HFFc6 (cell line): ENCODE measurements around the gene CPT1A. TPM values are rescaled to one million over a fixed set of nuclear protein-coding genes. Genes with fewer than 3 reads are reported as not detected.
"Not testable (repeated sequence)": the region's sequence is repeated elsewhere in the genome, so short reads cannot be mapped to it uniquely, and the experiment has no call there.

Source experiments
- DNase-seq: peaks from one replicate; pipeline ENCODE4 v3.0.0-alpha.2; 2018
- H3K27ac Mint-ChIP-seq: 2 replicates; pipeline ENCODE4 v1.8.0; 2020; ENCODE audit warnings: mild to moderate bottlenecking, mixed read lengths
- H3K27me3 Mint-ChIP-seq: 2 replicates; pipeline ENCODE4 v1.8.0; 2021; ENCODE audit warnings: mild to moderate bottlenecking, moderate library complexity, mixed read lengths; ENCODE audit not compliant: insufficient read depth
- H3K36me3 Mint-ChIP-seq: 2 replicates; pipeline ENCODE4 v1.8.0; 2021; ENCODE audit warnings: low read depth, mixed read lengths
- H3K4me1 Mint-ChIP-seq: 2 replicates; pipeline ENCODE4 v1.8.0; 2020; ENCODE audit warnings: low read depth, mixed read lengths
- H3K4me3 Mint-ChIP-seq: 2 replicates; pipeline ENCODE4 v1.8.0; 2020; ENCODE audit warnings: mild to moderate bottlenecking, moderate library complexity, mixed read lengths
- H3K9me3 Mint-ChIP-seq: 2 replicates; pipeline ENCODE4 v1.8.0; 2020; ENCODE audit warnings: mild to moderate bottlenecking, mixed read lengths
- long read RNA-seq: library from polyadenylated mRNA; unstranded; transcript quantifications from one replicate; pipeline ENCODE4 v2.0.0, GENCODE V29; 2019
- total RNA-seq, 6 experiments: library from RNA; stranded (reverse); fragmentation: NEBNext Ultra II Directional; extraction: Animal tissue kit (Norgen Biotek cat#: 25700); gene quantifications; 2 replicates in 1 of 6; 3 replicates in 5 of 6; pipeline ENCODE4 v1.2.3, GENCODE V29; 2021
- TF ChIP-seq, protein P1 (sequence below): fragments of 200-600 bp; sonication (generic); IDR thresholded peaks from 2 replicates; pipeline ENCODE4 v1.5.0; 2021; ENCODE audit warnings: antibody characterized with exemption, mild to moderate bottlenecking

CPT1A gene
- 10 to 100 TPM; 35.5 to 63.7 (median 55.8) TPM for total RNA-seq
- long read RNA-seq, partial matches to known transcripts = 1 of 6 reads
- long read RNA-seq, other reads (novel, unspliced or antisense) = 4 of 6 reads

DNA sequence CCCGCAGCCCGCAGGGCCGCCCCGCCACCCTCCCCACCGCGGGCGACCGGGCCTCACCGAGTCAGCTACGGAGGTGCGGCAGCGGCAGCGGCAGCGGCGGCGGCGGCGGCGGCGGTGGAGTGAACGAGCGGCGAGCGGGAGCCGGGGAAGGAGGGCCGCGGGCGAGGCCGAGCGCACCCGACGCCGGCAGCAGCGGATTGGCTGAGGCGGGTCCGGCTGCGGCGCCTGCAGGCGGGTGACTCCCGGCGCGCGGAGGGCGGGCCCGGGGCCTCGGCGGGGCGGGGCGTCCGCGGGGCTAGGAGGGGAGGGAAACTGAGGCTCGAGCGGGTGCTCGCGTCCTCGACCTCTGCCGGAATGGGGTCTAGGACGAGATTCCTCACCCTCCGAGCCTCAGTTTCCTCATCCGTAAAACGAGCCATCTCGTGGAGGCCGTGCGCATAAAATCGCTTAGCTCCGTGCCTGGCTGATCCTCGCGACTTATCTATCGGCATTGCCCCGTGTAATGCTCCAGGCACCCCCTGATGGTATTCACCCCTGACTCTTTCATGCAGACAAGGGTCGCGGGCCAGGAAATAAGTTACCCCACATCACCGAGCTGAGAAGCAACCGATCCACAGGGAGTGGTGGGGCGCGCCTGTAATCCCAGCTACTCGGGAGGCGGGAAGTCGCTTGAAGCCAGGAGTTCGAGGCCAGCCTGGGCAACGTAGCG is at the start of gene CPT1A:
Gene CPT1A (minus strand): TSS at position 199 of the 709 bp plus-strand sequence. CDS start 26,442 bp downstream, outside the sequence.
- peaks cover 33% of the 10 kb centered on the region for H3K4me1 Mint-ChIP-seq
- H3K36me3 Mint-ChIP-seq = no peaks in the 10 kb centered on the region
- H3K9me3 Mint-ChIP-seq = no peaks in the 10 kb centered on the region
- TF ChIP-seq, protein P1, sequence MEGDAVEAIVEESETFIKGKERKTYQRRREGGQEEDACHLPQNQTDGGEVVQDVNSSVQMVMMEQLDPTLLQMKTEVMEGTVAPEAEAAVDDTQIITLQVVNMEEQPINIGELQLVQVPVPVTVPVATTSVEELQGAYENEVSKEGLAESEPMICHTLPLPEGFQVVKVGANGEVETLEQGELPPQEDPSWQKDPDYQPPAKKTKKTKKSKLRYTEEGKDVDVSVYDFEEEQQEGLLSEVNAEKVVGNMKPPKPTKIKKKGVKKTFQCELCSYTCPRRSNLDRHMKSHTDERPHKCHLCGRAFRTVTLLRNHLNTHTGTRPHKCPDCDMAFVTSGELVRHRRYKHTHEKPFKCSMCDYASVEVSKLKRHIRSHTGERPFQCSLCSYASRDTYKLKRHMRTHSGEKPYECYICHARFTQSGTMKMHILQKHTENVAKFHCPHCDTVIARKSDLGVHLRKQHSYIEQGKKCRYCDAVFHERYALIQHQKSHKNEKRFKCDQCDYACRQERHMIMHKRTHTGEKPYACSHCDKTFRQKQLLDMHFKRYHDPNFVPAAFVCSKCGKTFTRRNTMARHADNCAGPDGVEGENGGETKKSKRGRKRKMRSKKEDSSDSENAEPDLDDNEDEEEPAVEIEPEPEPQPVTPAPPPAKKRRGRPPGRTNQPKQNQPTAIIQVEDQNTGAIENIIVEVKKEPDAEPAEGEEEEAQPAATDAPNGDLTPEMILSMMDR = no peak
- H3K27me3 Mint-ChIP-seq = peaks cover 8% of the 10 kb centered on the region
- H3K27ac Mint-ChIP-seq = no peak within 1 kb of the TSS
- H3K4me3 Mint-ChIP-seq = peak within 1 kb of the TSS; percentile 86
- peak; percentile 52 for DNase-seq

DNA sequence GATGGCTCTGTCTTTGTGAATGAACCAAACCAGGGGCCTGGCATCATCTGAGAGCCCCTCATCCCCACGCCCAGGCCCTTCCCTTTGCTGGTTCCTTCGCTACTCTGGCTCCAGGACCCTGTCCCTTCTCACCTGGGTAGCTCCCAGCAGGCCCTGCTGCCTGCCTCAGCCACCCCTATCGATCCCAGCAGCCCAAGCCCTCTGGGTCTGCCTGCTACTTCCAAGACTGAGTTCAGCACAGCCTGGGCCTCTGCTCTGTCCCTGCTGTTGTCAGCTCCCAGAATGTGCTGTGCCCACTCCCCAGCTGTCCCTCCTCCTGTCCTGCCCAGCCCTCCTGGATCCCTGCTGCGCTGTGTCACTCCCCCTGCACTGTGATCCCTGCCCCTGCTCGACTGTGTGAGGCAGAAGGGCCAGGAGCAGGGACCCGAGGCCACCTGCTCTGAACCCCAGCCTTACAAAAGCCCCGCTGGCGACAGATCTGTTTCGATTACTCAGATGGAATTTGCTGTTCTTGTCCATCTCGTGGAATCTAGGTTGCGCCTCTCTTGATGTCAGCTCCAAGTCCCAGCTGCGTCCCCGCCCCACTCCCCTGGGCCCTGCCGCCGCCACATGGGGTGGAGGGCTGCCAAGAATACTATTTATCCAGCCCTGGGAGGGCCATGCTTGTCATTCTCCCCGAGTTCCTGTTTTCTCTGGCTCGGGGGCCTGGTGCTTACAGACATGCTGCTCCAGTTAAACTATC is 48.9 kb upstream of the CPT1A start:
- peak; percentile 70 for DNase-seq
- Mint-ChIP-seq H3K9me3 (no peaks in the 10 kb centered on the region), H3K27me3 (peaks cover 4% of the 10 kb centered on the region), H3K36me3 (peaks cover 9% of the 10 kb centered on the region; the same call in 1 of the 2 replicates), H3K27ac (peak overlapping the region; percentile 95), H3K4me1 (peaks cover 28% of the 10 kb centered on the region), H3K4me3 (peak overlapping the region; percentile 71)
- TF ChIP-seq, protein P1 = peak; percentile 28

DNA sequence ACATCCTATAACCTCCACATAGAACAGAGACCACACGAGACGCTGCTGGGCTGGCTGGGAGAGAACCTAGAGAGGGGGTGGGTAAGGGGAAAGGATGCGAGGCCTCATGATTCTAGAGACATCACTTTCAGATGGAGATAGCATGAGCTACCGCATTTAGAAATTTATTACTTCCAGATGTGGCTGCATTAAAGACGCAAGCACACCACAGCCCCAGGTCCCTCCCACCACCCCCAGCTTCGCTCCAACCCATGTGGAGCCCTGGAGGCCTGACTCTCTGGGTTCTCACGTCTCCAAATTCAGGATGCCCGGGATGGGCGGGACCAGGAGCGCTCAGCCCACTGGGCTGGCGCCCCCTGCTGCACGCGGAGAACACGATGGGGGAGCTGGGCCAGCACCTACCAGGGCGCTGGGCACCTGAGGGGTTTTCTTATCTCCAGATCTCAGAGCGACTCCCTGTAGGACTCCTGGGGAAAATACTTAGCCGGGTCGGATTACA is 48.3 kb upstream of the CPT1A start:
- peaks cover 9% of the 10 kb centered on the region; the same call in 1 of the 2 replicates for H3K36me3 Mint-ChIP-seq
- TF ChIP-seq, protein P1 = peak; percentile 88
- peaks cover 4% of the 10 kb centered on the region for H3K27me3 Mint-ChIP-seq
- peak; percentile 90 for DNase-seq
- H3K4me3 Mint-ChIP-seq = 0 out of 2 replicates have a peak overlapping the region, but pooled peaks have one; percentile 71
- peak overlapping the region; percentile 95 for H3K27ac Mint-ChIP-seq
- peaks cover 28% of the 10 kb centered on the region for H3K4me1 Mint-ChIP-seq
- no peaks in the 10 kb centered on the region for H3K9me3 Mint-ChIP-seq

DNA sequence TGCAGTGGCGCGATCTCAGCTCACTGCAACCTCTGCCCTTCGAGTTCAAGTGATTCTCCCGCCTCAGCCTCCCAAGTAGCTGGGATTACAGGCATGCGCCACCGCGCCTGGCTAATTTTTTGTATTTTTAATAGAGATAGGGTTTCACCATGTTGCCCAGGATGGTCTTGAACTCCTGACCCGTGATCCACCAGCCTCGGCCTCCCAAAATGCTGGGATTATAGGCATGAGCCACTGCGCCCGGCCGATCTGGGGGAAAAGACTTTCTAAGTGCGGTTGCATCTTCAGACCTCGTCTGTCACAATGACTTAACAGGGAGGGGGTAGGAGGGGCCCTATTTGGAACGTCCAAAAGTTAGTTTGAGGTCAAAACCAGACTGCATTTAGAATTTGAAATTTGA is 43.1 kb upstream of the CPT1A start:
- H3K27ac Mint-ChIP-seq, H3K4me1 Mint-ChIP-seq, H3K9me3 Mint-ChIP-seq, H3K36me3 Mint-ChIP-seq, H3K27me3 Mint-ChIP-seq, H3K4me3 Mint-ChIP-seq, DNase-seq: not testable (repeated sequence)

DNA sequence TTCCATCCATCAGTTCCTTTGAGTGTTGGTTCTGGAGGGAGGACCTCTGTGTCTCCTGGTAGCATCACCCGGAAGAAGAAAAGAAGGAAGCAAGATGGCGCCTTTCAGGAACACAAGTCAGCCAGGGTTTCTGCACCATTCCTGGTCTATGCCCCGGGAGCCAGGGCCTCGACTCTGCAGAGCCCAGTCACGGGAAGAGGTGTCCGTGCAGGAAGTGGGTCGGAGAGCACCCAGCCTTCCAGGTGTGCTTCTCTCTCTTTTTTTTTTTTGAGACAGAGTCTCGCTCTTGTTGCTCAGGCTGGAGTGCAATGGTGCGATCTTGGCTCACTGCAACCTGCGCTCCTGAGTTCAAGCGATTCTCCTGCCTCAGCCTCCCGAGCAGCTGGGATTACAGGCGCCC is 40.7 kb upstream of the CPT1A start:
- H3K4me3 Mint-ChIP-seq = no peak overlapping the region
- 0 out of 2 replicates have a peak, but pooled peaks cover 4% of the 10 kb centered on the region for H3K4me1 Mint-ChIP-seq
- H3K9me3 Mint-ChIP-seq = no peaks in the 10 kb centered on the region
- peaks cover 8% of the 10 kb centered on the region; the same call in 1 of the 2 replicates for H3K36me3 Mint-ChIP-seq
- H3K27me3 Mint-ChIP-seq = peaks cover 6% of the 10 kb centered on the region; the same call in 1 of the 2 replicates
- TF ChIP-seq, protein P1 = no peak
- no peak overlapping the region for H3K27ac Mint-ChIP-seq
- no peak for DNase-seq
